Measurements from ENCODE around the gene PRDM16.

The PRDM16 gene

GRCh38 chr1:3068564-3069431 is at the start of gene PRDM16:
PRDM16 (plus strand) TSS chr1:3069203; CDS start chr1:3069260, 57 bp downstream.
- DNase-seq, result no peak

DNA sequence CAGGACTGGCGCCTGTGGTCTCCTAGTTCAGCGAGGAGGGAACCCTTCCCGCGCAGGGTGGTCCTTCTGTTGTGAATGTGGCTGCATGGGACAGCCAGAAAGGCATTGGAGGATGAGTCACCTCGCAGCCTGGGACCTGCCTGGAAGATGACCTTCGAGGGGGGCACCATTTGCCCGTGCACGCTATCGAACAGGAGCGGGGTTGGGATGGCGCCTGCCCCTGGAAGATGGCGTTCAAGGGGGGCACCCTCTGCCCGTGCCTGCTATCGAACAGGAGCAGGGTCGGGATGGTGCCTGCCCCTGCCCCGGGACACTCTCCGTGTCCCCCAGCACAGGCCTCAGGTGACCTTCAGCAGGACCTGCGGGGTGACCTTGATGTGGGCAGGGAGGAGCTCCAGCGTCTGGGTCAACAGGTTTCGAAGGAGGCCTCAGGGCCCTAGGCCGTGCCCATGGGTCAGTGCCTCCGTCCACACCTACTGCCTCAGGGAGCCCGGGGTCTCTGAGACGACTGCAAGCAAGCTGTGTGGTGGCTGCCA is 49.4 kb upstream of the PRDM16 start:
- DNase-seq, result no peak

DNA sequence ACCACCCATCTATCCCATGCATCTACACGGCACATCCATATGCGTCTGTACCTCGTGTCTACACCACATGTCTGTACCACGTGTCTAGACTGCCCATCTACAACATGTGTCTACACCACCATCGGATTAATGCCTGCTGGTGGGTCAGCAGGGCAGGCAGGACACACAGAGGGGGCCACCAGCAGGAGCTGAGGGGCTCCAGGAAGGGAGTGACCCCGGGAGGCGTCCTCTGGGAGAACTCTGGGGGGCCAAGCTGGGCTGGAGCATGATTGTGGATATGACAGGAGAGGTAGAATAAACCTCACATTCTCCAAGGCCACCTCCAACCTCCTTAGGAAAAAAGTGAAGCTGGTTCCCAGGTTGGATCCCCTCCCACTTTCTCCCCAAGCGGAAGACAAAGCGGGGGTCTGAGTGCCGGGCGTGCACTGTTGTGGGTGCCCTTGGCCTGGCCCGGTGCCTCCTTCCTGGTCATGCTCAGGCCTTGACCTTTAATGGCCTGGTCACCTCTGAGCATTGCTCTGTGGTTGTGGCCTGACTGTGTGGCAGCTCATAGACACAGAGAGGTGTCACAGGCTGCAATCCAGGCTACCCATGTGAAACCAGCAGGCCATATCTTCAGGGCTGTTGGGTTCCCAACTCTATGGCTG is 48.6 kb upstream of the PRDM16 start:
- DNase-seq, result no peak

- no peak for DNase-seq
Measured at GRCh38 chr1:3021233-3021671, 47.8 kb upstream of the PRDM16 start, which contains the start of gene ACTRT2. ACTRT2 (plus strand) TSS chr1:3021467; CDS start chr1:3021687, 220 bp downstream.

GRCh38 chr1:3021801-3022401 is 47.1 kb upstream of the PRDM16 start:
- no peak for DNase-seq

GRCh38 chr1:3022511-3022973 is 46.5 kb upstream of the PRDM16 start:
- DNase-seq, result no peak

GRCh38 chr1:3022976-3023375 is 46.0 kb upstream of the PRDM16 start:
- DNase-seq, result no peak

DNA sequence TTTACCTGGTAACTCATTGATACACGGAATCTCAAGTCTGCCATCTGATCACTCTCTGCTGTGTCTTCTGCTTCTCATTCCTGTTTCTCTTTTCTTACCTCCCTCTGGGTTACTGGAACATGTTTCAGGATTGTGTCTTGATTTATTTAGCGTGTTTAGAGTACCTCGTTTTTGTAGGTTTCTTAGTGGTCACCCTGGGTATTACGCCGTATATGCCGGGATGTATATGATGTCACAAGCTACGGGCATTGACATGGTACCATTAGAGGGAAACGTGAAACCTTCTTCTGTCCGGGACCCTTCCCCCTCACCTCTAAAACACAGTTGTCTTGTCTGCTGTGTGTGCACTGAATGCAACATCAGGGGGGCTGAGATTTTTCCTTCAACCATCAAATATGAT is 45.0 kb upstream of the PRDM16 start:
- no peak for DNase-seq

- no peak for DNase-seq
Measured at GRCh38 chr1:3024588-3024987, 44.4 kb upstream of the PRDM16 start.

DNA sequence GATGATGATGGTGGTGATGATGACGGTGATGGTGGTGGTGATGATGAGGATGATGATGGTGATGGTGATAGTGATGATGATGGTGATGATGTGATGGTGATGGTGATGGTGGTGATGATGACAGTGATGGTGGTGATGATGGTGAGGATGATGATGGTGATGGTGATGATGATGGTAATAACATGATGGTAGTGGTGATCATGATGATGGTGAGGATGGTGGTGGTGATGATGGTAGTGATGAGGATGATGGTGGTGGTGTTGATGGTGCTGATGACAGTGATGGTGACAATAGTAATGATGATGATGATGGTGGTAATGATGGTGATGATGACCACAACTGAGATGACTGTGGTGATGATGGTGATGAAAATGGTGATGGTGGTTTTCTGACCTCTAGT is 42.9 kb upstream of the PRDM16 start:
- DNase-seq, result no peak

- no peak for DNase-seq
Measured at GRCh38 chr1:3026581-3027391, 42.2 kb upstream of the PRDM16 start.

- DNase-seq, result no peak
Measured at GRCh38 chr1:3027611-3028371, 41.2 kb upstream of the PRDM16 start.

DNA sequence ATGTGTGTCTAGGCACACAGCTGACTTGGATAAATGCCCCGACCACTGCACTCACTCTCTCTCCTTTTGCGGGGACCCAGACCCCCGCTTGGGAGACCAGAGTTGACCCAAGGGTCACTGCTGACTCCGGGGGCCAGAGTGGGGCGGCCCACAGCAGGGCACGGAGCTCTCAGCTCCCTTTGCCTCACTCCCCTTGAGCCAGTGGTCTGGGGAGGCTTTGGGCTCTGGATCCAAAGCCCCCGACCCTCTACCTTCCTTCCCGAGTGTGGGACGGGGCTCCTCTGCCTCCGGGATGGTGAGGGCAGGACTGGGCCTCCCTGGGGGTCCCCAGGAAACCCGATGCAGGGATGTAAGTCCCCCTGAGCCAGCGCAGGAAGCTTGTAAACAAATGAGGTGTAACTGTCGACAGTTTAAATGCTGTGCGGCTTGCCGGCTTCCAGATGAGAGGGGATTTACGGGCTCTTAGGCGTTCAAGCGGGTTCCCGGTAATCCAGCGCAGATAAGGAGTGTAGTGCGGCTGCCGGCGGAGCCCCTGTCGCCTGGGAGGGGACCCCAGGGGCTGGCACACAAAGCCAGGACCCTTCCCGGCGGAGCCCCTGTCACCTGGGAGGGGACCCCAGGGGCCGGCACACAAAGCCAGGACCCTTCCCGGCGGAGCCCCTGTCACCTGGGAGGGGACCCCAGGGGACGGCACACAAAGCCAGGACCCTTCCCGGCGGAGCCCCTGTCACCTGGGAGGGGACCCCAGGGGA is 40.3 kb upstream of the PRDM16 start:
- DNase-seq, result no peak

DNA sequence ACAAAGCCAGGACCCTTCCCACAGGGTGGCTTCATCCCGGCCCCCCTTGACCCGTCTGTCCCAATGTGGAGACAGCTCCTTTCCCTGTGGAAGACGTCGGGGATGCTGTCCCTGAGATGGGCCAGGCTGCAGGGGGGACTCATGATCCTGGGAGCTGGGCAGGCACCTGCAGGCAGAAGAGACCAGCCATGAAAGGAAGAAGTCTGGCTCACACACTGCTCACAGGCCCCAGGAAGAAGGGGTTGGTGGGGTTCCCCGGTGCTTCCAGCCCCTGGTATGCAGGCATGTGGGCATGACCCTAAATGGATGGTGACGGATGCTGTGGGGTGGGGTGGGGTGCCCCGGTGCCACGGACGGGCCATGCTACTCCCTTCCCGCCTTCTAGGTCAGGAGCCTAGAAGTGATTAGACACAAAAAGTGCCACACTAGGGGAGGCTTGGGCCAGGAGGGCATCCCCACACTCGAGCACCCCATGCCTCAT is 39.5 kb upstream of the PRDM16 start:
- no peak for DNase-seq

- DNase-seq, result no peak
Measured at GRCh38 chr1:3029991-3030662, 38.9 kb upstream of the PRDM16 start.

GRCh38 chr1:3030663-3031381 is 38.2 kb upstream of the PRDM16 start:
- no peak for DNase-seq

DNA sequence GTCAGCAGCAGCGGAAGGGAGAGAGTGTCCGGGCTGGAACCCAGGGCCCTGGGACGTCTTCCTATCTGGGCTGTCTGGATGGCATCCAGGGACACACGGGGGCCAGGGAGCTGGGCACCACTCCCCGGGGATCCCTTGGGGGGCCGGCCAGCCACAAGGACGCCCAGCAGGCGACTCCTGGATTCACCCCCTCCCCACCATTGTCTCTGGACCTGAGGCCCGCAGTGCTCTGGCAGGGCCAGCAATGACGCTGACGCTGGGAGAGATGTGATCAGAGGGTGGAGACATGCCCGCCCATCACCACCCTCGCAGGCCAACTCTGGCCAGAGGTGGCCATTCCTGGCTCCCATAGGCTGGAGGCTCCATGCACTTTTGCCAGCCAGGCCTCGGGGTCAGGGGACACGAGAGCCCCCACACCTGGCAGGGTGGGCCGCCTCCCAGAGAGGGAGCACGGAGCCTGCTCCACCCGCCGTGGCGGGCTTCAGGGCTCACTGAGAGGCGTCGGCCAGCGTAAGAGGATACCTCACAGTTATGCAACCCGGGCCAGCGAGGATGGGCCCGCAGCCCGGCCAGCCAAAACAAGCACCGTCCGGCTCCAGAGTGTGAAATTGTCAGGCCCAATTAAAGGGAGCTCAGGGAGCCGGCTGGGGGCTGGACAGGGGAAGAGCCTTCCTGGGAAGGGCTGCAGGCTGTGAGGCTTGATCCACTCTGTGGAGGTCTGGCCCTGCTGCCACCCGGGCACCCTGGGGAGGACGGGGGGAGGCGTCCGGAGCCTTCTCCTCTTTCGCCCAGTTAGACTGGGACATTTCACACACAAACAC is 37.4 kb upstream of the PRDM16 start:
- no peak for DNase-seq

- DNase-seq, result no peak
Measured at GRCh38 chr1:3032371-3033039, 36.5 kb upstream of the PRDM16 start.
